Germinal center (tissue), 1 donor: Measurements from ENCODE around the gene CCDC127.

Experiments
- DNase-seq: peaks from one replicate; pipeline ENCODE4 v3.0.0; 2012; ENCODE audit warnings: mixed read lengths, low spot score

The CCDC127 gene

GRCh38 chr5:157126-157715, 60.7 kb downstream of the CCDC127 start:
- DNase-seq: no peak

GRCh38 chr5:156411-157072, 61.4 kb downstream of the CCDC127 start:
- no peak for DNase-seq

DNA sequence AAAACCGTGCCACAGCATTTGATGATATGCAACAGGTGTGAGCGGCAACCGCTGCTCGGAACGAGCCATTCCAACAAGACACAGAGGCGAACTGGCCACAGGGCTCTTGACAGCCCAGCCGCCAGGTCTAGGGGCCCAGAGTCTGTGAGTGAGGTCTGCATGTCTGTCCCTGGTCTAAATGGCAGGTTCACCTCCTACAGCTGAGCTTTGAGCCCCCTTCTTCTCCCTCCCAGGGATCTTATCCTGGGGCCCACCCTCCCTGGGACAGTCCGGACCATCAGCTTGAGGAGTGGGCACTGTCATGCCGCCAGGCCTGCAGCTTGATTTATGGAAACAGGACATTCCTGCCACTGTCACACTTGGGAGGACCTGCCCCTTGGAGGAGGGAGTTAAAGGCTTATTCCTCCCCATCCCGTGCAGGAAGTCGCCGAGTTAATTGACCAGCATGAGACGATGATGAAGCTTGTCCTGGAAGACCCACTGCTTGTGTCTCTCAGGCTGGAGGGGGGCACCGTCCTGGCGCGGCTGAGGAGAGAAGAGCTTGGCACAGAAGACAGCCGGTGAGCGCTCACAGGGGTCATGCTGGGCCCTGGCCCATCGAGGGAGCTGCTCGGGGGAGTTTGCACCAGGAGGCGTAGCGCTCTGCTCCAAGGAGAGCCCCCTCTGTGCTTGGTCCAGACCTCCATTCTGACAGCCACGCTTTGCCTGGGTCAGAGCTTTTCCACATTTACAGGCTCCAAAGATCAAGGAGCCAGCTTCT, 62.1 kb downstream of the CCDC127 start:
- no peak for DNase-seq

GRCh38 chr5:154826-155225, 63.1 kb downstream of the CCDC127 start:
- no peak for DNase-seq

DNA sequence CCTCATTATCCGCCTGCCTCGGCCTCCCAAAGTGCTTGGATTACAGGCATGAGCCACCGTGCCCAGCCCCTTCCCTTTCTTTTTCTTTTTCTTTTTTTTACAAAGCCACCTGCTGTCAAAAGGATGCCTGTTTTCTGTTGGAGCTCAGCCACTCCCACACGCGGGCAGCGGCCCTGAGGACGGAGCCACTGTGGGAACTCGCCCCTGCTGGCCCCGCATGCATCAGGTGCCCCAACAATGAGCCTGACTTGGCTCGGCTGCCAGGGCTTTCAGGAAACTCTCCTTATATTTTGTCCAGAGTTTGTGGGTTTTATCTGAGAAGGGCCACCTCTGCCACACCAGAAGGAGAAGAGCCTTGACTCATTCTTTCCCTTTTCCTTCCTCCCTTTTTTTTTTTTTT, 63.7 kb downstream of the CCDC127 start:
- DNase-seq: no peak

DNA sequence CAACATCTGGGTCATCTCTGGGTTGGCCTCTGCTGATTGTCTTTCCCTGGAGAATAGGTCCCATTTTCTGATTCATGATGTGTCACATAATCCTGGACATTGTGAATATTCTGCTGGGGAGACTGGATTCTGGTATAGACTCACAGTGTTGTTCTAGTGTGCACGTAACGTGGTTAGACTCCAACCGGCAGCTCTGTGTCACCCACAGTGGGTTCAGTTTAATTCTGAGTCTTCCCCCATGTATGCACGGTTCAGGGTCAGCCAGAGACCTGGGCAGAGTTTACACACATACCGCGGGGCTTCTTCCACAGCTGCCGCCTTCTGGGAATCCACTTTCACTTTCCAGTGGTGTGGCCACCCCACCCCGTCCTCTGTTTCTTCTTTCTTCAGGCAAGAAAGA, 64.7 kb downstream of the CCDC127 start:
- DNase-seq: no peak

DNA sequence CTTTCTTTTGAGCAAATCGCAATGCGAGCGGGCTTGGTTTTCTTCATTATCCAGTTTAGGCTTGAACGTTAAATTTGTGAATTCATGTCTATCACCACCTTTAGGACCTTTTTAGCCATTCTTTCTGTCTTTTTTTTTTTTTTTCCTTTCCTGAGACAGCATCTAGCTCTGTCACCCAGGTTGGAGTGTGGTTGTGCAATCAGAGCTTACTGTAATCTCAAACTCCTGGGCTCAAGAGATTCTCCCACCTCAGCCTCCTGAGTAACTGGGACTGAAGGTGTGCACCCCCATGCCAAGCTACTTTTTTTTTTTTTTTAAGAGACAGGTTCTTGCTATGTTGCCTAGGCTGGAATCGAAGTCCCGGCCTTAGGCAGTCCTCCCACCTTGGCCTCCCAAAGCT, 65.9 kb downstream of the CCDC127 start:
- DNase-seq: no peak

DNA sequence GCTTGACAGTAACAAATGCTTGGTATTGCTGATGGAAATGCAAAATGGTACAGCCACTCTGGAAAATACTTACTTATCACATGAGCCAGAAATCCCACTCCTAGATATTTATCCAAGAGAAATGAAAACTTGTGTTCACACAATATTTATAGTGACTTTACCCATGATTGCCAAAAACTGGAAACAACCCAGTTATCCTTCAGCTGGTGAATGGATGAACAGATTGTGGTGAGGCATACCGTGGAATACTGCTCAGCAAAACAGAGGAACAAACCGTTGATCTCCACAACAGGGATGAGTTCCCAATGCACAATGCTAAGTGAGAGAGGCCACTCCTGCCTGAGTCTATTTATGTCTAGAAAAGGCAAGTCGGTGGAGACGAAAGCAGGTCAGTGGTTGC, 67.2 kb downstream of the CCDC127 start:
- DNase-seq: no peak

GRCh38 chr5:149745-150485, 68.0 kb downstream of the CCDC127 start:
- DNase-seq: no peak

GRCh38 chr5:147751-148150, 70.2 kb downstream of the CCDC127 start:
- DNase-seq: no peak
